Fibroblast of villous mesenchyme (primary cell): ENCODE results near the gene LRTM1. TPM values are rescaled to one million over a fixed set of nuclear protein-coding genes. Genes with fewer than 3 reads are reported as not detected.

Experiments used
- DNase-seq: peaks from one replicate; pipeline ENCODE4 v3.0.0-alpha.2; 2010; ENCODE audit warnings: low read depth
- H3K4me3 ChIP-seq: 2 replicates; pipeline ENCODE4 v1.5.1; 2011; ENCODE audit warnings: low read depth, mild to moderate bottlenecking, low read length
- CTCF ChIP-seq: IDR thresholded peaks from 2 replicates; pipeline ENCODE4 v1.5.1; 2012; ENCODE audit warnings: low read depth, mild to moderate bottlenecking, low read length; ENCODE audit not compliant: insufficient read depth
- total RNA-seq: library from RNA; depleted of rRNA; stranded (reverse); fragments of >200 nt; gene quantifications from 2 replicates; pipeline ENCODE4 v1.2.3, GENCODE V29; 2012

LRTM1 gene
- total RNA-seq, 1 donor: not detected

- no peak overlapping the region for H3K4me3 ChIP-seq
- no peak for DNase-seq
- TF ChIP-seq CTCF: no peak
These were observed 39.1 kb upstream of the LRTM1 start for GRCh38 chr3:54966979-54967378.

- no peak overlapping the region for H3K4me3 ChIP-seq
- DNase-seq: peak; percentile 67
- TF ChIP-seq CTCF: no peak
These were observed 37.9 kb upstream of the LRTM1 start for GRCh38 chr3:54965746-54966145.

- TF ChIP-seq CTCF: no peak
- peak; percentile 85 for DNase-seq
- H3K4me3 ChIP-seq: no peak overlapping the region
These were observed 36.2 kb upstream of the LRTM1 start for GRCh38 chr3:54964081-54964480.

GRCh38 chr3:54963641-54964040 is 35.8 kb upstream of the LRTM1 start:
- DNase-seq: no peak
- H3K4me3 ChIP-seq: no peak overlapping the region
- no peak for TF ChIP-seq CTCF

GRCh38 chr3:54962200-54962599 is 34.3 kb upstream of the LRTM1 start:
- DNase-seq: no peak
- TF ChIP-seq CTCF: no peak
- H3K4me3 ChIP-seq: no peak overlapping the region

GRCh38 chr3:54960701-54961100 is 32.8 kb upstream of the LRTM1 start:
- no peak for TF ChIP-seq CTCF
- H3K4me3 ChIP-seq: no peak overlapping the region
- peak; percentile 74 for DNase-seq

- no peak overlapping the region for H3K4me3 ChIP-seq
- no peak for DNase-seq
- no peak for TF ChIP-seq CTCF
These were observed 32.2 kb upstream of the LRTM1 start for GRCh38 chr3:54960082-54960481.
